Ascending aorta (tissue), 2 donors: ENCODE measurements around the gene RNF43. TPM values are rescaled to one million over a fixed set of nuclear protein-coding genes. Genes with fewer than 3 reads are reported as not detected.

ENCODE experiments used
- DNase-seq, 2 donors: peaks; one replicate each; pipeline ENCODE4 v3.0.0-alpha.2; 2019; ENCODE audit warnings: low spot score in 2 of 2
- H3K27ac ChIP-seq, 2 donors: fragments of 200-600 bp; sonication (generic); one replicate each; pipeline ENCODE4 v1.5.1; 2016 to 2017; ENCODE audit warnings: mild to moderate bottlenecking in 1 of 2
- H3K27me3 ChIP-seq: fragments of 200-600 bp; sonication (generic); one replicate; pipeline ENCODE4 v1.5.1; 2017
- H3K36me3 ChIP-seq, 2 donors: fragments of 200-600 bp; sonication (generic); one replicate each; pipeline ENCODE4 v1.5.1; 2016
- H3K4me1 ChIP-seq, 2 donors: fragments of 200-600 bp; sonication (generic); one replicate each; pipeline ENCODE4 v1.5.1; 2016 to 2017; ENCODE audit warnings: mild to moderate bottlenecking in 1 of 2
- H3K4me3 ChIP-seq, 2 donors: fragments of 200-600 bp; sonication (generic); one replicate each; pipeline ENCODE4 v1.5.1; 2016 to 2017; ENCODE audit warnings: mild to moderate bottlenecking in 1 of 2
- H3K9me3 ChIP-seq, 2 donors: fragments of 200-600 bp; sonication (generic); one replicate each; pipeline ENCODE4 v1.5.1; 2016
- intact Hi-C: fragments of 100-400 bp; cut with DNase I; formaldehyde crosslinking; loops from one replicate; pipeline ENCODE4 v1.15.1; 2023
- total RNA-seq: library from RNA; depleted of rRNA; stranded (reverse); fragments of >200 nt; gene quantifications from one replicate; pipeline ENCODE4 v1.1.0, GENCODE V29; 2016
- TF ChIP-seq, protein P1 (sequence below), 3 experiments: fragments of 200-600 bp in 2 of 3; fragments of 450-650 bp in 1 of 3; sonication (generic) in 2 of 3; IDR thresholded peaks; one replicate each; pipeline ENCODE4 v1.5.1; 2016 to 2019; ENCODE audit warnings: antibody characterized with exemption in 3 of 3, mild to moderate bottlenecking in 1 of 3, moderate library complexity in 1 of 3

RNF43 gene
- total RNA-seq, 1 donor from 2014 or later, result 0.53 TPM

DNA sequence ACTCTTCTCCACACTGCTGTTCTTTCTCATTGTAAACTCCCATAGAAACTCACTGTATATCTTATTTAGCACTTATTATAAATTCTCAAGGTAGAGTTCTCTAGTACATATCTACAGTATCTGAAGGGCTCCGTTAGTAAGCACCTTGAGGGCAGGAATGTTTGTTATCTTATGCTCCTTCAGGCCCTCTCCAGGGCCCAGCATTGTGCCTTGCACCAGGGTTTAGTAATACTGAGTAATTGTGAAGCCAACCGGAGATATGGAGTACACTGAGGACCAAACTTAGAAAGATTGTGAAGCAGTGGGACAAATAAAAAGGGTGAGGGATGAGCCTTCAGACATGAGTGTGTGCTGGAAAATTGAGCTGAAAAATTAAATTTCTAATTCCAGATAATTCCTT lies 26.4 kb downstream of the RNF43 start:
- intact Hi-C loops, result no loop called here
- TF ChIP-seq, protein P1, sequence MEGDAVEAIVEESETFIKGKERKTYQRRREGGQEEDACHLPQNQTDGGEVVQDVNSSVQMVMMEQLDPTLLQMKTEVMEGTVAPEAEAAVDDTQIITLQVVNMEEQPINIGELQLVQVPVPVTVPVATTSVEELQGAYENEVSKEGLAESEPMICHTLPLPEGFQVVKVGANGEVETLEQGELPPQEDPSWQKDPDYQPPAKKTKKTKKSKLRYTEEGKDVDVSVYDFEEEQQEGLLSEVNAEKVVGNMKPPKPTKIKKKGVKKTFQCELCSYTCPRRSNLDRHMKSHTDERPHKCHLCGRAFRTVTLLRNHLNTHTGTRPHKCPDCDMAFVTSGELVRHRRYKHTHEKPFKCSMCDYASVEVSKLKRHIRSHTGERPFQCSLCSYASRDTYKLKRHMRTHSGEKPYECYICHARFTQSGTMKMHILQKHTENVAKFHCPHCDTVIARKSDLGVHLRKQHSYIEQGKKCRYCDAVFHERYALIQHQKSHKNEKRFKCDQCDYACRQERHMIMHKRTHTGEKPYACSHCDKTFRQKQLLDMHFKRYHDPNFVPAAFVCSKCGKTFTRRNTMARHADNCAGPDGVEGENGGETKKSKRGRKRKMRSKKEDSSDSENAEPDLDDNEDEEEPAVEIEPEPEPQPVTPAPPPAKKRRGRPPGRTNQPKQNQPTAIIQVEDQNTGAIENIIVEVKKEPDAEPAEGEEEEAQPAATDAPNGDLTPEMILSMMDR (IDR thresholded peaks at IDR 0.05), result no peak
- H3K27ac ChIP-seq, result no peak overlapping the region

DNA sequence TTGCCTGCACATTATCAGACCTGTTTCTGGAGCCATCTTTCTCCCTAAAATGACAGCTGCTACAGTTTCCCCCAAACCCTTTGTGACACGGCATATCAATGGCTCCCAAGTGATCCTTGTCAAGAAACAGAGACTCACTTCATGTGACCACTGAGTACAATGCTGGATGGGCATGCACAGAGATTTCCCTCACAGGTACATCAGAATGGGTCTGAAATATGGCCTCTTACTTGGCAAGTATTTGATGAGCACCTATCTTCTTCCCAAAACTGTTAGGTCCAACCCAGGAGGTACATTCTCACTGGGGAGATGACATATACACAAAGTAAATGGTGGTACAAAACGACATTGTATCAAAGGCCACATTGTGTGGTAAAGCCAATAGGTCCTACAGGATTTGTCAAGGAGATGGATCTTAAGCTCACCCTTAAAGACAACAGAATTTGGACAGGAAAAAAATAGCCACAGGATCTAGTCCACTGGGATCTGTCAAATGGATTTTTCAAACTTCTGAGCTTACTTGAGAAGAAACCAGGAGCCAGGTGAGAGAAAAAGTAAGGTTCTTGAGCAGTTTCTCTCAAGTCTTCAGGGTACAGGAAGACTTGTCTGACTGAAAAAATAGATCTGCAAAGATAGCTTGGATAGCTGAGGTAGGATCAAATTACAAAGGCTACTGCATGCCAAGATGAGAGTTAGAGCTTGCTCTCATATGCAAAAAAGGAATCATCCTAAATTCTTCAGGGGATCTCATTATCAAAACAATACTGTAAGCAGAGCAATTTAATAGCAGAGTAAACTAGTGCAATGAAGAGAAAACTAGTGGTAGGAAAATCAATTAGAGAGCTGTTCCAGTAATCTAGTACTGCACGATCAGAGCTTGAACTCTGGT lies 28.8 kb downstream of the RNF43 start:
- TF ChIP-seq, protein P1 (IDR thresholded peaks at IDR 0.05), result no peak
- intact Hi-C loops, result no loop called here
- H3K4me3 ChIP-seq, result no peak overlapping the region
- no peaks in the 10 kb centered on the region for H3K9me3 ChIP-seq
- no peaks in the 10 kb centered on the region for H3K36me3 ChIP-seq
- H3K27me3 ChIP-seq, result no peaks in the 10 kb centered on the region
- H3K4me1 ChIP-seq, result no peaks in the 10 kb centered on the region
- DNase-seq, result no peak
- no peak overlapping the region for H3K27ac ChIP-seq

More for the DNA sequence above, 26.4 kb downstream of the RNF43 start:
- Histone ChIP-seq H3K36me3 (no peaks in the 10 kb centered on the region), H3K4me1 (no peaks in the 10 kb centered on the region), H3K27me3 (no peaks in the 10 kb centered on the region), H3K4me3 (no peak overlapping the region), H3K9me3 (no peaks in the 10 kb centered on the region)
- no peak for DNase-seq

DNA sequence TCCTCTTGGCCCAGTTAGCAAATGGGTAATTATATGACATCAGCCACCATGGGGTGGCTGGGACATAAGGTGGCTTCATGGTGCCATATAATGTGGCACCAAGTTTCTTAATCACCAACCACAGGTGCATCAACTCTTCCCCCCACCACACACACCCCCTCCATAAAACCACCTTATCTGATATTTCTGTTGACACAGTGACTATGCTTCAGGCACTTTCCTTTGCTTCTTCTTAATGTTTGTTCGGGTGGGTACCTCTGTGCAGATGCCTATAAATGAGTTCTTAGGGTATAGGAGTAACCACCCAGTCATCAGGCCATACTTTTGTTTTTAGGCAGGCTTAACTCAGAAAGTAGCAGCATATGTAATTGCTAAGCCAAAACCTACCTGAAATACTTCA lies 29.5 kb downstream of the RNF43 start:
- no peaks in the 10 kb centered on the region for H3K36me3 ChIP-seq
- H3K4me1 ChIP-seq, result no peaks in the 10 kb centered on the region
- H3K4me3 ChIP-seq, result no peak overlapping the region
- no peaks in the 10 kb centered on the region for H3K27me3 ChIP-seq
- no peaks in the 10 kb centered on the region for H3K9me3 ChIP-seq
- H3K27ac ChIP-seq, result no peak overlapping the region
- no peak for DNase-seq
- TF ChIP-seq, protein P1 (IDR thresholded peaks at IDR 0.05), result no peak
- intact Hi-C loops, result no loop called here

DNA sequence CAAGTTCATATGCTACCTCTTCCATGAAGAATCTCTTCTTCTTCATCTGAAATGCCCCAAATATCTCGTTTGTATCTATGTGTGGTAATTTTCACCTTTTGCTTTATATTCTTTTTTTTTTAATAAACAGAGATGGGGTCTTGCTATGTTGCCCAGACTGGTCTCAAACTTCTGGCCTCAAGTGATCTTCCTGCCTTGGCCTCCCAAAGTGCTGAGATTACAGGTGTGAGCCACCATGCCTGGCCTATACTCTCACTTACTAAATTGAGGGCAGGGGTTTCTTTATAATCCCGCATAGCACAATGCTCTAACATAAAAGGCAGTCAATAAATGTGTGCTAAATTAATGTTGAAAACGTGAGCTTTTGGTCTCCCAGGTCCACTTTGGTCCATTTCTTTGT lies 30.6 kb downstream of the RNF43 start:
- TF ChIP-seq, protein P1 (IDR thresholded peaks at IDR 0.05), result no peak
- Histone ChIP-seq H3K27me3 (no peaks in the 10 kb centered on the region), H3K36me3 (no peaks in the 10 kb centered on the region), H3K4me3 (no peak overlapping the region), H3K4me1 (no peaks in the 10 kb centered on the region), H3K27ac (no peak overlapping the region), H3K9me3 (no peaks in the 10 kb centered on the region)
- DNase-seq, result no peak
- intact Hi-C loops, result no loop called here

DNA sequence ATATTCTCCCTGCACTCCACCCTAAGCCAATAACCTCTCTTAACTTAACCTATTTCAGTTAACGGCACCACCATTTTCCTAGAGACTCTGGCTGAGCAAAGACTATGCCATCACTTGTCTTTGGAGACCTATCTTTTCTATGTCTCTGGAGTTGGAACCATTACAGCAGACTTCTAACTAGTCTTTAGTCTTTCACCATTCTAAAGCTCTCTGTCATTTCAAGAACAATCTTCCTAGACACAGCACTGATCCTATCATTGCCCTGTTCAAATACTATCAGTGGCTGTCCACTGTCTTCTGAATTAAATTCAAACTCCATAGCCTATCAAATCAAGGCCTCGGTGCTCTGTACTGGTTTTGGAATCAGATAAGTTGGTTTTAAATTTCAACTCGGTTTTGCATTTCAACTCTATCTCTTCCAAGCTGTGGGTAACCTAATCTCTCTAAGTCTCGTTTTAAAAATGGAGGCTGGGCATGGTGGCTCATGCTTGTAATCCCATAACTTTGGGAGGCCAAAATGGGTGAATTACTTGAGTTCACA lies 31.9 kb downstream of the RNF43 start:
- H3K27me3 ChIP-seq, result no peaks in the 10 kb centered on the region
- TF ChIP-seq, protein P1 (IDR thresholded peaks at IDR 0.05), result no peak
- DNase-seq, result no peak
- H3K4me1 ChIP-seq, result no peaks in the 10 kb centered on the region
- H3K27ac ChIP-seq, result no peak overlapping the region
- no peaks in the 10 kb centered on the region for H3K9me3 ChIP-seq
- intact Hi-C loops, result no loop called here
- H3K36me3 ChIP-seq, result no peaks in the 10 kb centered on the region
- no peak overlapping the region for H3K4me3 ChIP-seq
